Stimulated activated CD8-positive, alpha-beta memory T cell treated with anti-CD3 and anti-CD28 coated beads, Interleukin-15, amount 100 ng/mL, for 48 hours (primary cell): ENCODE data around the gene EFCAB8.
"Not testable (repeated sequence)": the region's sequence is repeated elsewhere in the genome, so short reads cannot be mapped to it uniquely, and the experiment has no call there.

Experiments used
- DNase-seq, 2 donors: peaks; one replicate each; pipeline ENCODE4 v3.0.0-alpha.2; 2020; ENCODE audit warnings: low read depth in 2 of 2

EFCAB8 gene

DNA sequence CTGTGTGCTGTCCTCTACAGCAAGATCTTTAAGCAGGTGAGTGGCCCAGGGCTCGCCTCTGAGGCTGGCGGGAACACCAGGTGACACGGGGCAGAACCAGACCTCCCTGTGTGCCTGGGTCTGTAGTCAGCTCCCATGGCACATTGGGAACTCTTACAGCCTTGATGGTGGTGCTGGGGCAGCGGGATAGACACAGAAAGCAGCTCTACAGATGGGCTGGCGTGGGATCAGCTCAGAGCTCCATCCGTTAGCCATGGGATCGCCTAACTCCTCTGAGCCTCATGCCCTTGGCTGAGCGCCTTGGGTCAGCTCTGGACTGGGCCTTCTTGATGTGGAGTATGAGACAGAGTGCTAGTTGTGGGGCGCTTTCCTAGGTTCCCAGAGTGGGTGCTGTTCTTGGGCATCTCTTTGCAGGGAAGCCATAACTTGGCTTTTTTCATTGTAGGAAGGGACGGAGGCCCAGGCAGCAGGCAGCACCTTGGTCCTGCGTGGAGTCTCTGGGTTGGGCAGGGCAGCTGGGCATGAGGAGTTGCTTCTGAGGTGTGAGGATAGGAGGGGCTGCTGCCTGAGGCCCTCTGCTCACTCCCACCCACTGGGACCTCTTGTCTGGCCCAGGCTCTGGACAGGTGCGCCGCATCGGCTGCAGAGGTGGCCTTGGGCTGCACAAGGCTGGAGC is 51.3 kb downstream of the EFCAB8 start:
- DNase-seq, result no peak

DNA sequence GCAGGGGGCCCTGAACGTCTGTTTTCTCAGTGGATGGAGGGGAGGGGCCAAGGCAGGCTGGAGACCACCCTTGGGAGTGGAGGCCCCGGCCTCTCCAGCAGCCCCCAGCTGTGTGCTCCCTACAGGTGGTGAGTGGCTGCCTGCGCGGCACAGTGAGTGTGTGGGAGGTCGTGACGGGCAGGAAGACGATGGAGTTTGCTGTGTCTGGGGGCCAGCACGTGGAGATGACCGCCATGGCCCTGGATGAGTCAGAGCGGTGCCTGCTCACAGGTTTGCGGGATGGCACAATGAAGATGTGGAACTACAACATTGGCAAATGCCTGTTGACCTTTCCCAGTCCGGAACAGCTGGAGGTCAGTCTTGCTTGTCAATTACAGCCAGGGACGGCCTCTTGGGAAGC is 52.6 kb downstream of the EFCAB8 start:
- DNase-seq, result no peak

GRCh38 chr20:32912688-32913087 is 54.0 kb downstream of the EFCAB8 start:
- no peak for DNase-seq

DNA sequence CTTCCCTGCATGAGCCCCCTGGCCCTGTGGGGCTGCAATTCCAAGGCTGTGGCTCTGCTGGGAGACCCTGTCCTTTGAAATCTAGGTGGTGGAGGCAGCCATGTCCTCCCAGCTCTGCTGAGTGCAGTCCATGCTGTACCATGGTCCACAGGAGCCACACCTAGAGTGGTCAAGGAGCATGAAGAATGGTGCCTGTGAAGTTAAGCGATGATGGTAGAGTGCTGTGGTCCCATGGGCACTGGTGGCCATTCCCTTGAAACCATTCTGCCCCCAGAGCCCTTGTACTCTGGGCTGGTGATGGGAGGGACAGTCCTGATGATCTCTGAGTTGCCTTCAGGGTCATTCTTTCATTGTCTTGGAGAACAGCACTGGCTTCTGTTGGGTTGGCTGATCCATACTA is 55.3 kb downstream of the EFCAB8 start:
- no peak for DNase-seq

DNA sequence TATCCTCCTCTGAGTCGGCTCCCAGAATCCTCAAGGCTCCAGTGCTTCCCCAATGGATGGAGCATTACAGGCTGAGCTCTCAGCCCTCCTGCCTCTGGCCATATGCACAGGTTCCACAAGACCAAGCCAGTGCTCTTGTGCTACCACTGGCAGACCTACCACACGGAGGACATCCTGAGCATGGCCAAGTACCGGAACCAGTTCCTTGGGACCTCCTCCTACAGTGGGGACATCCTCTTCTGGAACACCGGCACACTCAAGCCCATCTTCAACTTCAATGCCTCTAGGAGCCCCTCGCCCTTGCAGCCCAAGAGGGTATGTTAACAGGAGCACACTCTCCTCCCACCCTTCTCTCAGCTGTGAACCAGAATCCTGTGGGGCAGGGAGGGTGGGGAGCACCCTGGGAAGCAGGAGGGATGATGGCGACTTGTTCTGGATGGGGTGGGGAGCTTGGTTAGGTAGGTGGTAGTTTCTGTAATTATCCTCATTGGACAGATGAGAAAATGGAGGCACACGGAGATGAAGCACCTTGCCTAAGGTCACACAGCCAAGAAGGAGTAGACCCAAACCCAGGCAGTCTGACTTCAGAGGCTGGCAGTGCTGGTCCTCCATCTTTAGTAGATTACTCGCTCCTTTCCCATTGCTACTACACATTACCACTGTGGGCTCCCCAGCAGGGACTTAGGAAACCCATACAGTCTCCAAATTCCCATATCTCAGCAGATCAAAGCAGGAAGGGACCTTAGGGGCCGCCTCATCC is 58.6 kb downstream of the EFCAB8 start:
- no peak for DNase-seq

DNA sequence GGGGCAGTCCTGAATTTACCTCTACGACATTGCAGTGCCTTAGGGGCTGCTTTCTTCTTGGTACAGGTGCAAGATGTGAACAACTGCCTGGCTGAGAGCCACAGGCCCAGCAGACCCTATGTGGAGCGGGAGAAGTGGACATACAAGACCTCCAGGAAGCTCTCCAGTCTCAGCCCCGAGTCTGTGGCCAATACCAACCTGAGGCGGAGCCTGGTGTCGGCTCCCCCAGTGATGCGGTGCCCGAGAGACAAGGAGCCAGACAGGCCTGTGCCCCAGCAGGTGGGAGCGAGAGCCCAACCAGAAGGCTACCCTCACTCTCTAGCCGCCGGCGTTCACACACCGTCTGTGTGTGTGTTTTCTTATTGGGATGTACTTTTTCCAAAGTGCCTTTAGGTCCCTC is 59.6 kb downstream of the EFCAB8 start:
- DNase-seq, result no peak

DNA sequence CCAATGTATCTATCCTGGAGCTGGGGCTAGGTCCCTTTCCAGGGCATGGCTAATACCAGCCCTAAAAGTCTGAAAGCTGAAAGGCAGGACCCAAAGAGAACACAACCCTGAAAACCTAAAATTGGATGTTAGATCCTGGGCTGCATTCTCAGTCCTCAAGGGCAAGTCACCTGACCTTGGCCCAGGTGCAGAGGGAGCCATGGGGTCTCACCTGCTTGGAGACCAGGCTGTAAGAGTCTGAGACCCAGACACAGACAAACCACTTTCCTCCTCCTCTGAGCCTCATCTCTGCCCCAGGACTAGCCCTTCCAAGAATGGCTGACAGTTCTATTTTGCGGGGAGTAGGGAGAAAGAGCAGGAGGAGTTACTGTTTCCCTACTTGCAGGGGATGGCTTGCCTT is 60.0 kb downstream of the EFCAB8 start:
- DNase-seq, result no peak

DNA sequence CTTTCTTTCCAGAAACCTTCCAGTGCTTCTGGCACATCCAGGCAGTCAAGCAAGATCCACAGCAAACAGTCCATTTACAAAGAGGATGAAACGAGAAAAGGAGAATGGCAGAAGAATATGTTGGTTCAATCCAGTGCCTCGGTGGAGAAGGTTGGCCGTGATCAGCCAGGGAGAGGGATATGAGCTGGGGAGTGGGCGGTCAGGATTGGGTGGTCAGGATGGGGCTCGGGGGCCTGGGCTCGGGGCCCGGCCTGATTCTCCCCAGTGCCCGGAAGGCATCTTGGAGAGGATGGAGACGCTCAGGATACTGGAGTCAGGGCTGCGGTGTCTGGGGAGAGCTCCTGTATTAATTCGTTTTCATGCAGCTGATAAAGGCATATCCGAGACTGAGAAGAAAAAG is 61.3 kb downstream of the EFCAB8 start:
- no peak for DNase-seq

- DNase-seq, result no peak
These were observed 62.0 kb downstream of the EFCAB8 start for GRCh38 chr20:32920530-32921298.

GRCh38 chr20:32922466-32922865 is 63.7 kb downstream of the EFCAB8 start:
- DNase-seq, result no peak

DNA sequence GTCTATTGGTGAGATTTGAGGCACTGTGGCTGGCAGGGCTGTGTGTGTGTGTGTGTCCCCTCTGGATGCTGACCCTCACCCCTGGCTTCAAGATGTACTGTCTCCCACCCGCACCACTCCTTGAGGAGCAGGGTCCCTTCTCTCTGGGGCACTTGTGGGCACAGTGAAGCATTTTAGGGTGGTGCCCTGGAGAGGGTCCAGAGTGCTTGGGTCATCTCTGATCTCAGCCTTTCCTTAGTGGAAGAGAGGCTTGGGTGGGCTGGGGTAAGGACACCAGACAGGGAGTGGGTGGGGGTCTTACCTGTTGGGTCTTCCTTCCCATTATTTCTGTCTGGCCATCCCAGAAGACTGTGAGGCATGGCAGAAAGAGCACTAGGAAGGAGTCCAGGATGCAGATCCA is 66.1 kb downstream of the EFCAB8 start:
- DNase-seq, result no peak

DNA sequence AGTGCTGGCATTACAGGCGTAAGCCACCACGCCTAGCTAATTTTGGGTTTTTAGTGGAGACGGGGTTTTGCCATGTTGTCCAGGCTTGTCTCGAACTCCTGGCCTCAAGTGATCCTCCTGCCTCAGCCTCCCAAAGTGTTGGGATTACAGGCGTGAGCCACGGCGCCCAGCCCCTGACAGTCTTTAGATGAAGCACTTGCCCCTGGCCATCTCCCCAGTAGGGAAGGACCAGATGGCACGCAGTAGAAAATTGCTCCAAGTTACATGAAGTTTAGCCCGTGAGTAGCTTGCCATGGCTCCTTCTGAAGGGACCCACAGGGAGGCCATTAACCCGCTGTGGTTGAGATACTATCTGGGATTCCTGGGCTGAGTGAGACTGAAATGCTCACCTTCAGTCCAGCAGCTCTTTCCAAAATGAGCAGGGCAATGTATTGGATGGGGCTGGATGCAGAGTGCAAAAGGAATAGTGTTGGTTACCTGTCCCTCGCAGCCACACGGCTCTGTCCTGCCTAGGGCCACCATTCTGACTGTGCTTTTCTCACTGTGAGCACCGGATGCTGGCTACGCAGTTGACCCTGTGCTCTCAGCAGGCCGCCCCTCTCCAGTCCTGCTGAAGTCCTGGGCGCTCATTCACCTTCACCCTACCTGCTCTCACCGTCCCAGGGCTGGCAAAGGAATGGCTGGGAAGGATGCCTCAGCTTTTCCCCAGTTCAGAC is 66.9 kb downstream of the EFCAB8 start:
- no peak for DNase-seq

GRCh38 chr20:32929162-32929561 is 70.4 kb downstream of the EFCAB8 start:
- no peak for DNase-seq

GRCh38 chr20:32930181-32930580 is 71.5 kb downstream of the EFCAB8 start:
- no peak for DNase-seq

GRCh38 chr20:32930701-32931100 is 72.0 kb downstream of the EFCAB8 start:
- DNase-seq, result no peak

DNA sequence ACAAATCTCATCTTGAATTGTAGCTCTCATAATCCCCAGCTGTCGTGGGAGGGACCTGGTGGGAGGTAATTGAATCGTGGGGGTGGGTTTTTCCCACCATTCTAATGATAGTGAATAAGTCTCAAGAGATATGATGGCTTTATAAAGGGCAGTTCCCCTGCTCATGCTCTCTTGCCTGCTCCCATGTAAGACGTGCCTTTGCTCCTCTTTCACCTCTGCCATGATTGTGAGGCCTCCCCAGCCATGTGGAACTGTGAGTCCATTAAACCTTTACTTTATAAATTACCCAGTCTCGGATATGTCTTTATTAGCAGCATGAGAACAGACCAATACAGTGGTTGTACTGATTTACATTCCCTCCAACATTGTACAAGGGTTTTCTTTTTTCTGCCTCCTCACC is 75.9 kb downstream of the EFCAB8 start:
- no peak for DNase-seq

DNA sequence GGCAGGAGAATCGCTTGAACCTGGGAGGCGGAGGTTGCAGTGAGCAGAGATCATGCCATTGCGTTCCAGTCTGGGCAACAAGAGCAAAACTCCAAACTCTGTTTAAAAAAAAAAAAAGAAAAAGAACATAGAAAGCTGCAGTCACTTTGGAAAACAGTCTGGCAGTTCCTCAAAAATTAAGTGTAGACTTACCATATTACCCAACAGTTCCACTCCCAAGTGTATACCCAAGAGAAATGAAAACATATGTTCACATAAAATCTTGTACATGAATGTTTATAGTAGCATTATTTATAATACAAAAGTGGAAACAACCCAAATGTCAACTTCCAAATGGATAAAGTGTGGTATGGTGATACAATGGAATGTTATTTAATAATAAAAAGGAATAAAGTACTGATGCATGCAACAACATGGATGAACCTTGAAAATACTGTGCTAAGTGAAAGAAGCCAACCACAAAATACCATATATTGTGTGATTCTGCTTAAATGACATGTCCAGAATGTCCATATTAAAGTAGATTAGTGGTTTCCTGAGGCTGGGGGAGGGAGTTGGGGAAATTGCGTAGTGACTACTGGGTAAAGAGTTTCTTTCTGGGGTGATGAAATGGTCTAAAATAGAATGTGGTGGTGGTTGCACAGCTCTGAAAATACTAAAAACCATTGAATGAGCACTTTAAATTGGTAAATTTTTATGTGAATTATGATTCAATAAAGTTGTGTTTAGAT is 82.6 kb downstream of the EFCAB8 start:
- no peak for DNase-seq

- no peak for DNase-seq
These were observed 84.8 kb downstream of the EFCAB8 start for GRCh38 chr20:32943490-32944052.

- DNase-seq, result no peak
These were observed 87.0 kb downstream of the EFCAB8 start for GRCh38 chr20:32945710-32946221.

- DNase-seq, result no peak
These were observed 87.9 kb downstream of the EFCAB8 start for GRCh38 chr20:32946629-32947028.

DNA sequence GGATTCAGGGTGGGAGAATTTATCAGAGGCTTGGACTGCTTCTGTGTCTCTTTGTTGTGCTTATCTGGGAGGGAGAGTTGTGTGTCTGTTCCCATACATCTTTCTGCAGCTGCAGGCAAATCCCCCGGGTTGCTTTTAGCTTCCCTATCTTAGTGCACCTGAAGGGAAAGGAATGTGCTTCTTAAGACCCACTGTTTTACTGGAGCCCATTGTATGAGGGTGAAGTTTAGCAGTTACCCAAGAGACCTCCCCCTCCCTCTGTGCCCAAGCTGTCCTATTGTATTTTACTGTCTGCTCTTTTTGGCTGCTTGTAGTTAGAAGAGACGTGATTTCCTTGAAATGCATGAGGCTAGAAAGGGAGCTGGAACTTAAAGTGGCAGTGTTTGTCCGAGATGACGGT is 91.8 kb downstream of the EFCAB8 start:
- DNase-seq, result not testable (repeated sequence)
